Activated CD4-positive, alpha-beta T cell treated with anti-CD3 and anti-CD28 coated beads, Interleukin-2, amount 50 U/mL, for 24 hours (primary cell): ENCODE measurements around the gene XKR8.

ENCODE experiments used
- DNase-seq, 2 donors: peaks; one replicate each; pipeline ENCODE4 v3.0.0-alpha.2; 2020; ENCODE audit warnings: low read depth in 1 of 2, low spot score in 1 of 2

The XKR8 gene, protein sequence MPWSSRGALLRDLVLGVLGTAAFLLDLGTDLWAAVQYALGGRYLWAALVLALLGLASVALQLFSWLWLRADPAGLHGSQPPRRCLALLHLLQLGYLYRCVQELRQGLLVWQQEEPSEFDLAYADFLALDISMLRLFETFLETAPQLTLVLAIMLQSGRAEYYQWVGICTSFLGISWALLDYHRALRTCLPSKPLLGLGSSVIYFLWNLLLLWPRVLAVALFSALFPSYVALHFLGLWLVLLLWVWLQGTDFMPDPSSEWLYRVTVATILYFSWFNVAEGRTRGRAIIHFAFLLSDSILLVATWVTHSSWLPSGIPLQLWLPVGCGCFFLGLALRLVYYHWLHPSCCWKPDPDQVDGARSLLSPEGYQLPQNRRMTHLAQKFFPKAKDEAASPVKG

DNA sequence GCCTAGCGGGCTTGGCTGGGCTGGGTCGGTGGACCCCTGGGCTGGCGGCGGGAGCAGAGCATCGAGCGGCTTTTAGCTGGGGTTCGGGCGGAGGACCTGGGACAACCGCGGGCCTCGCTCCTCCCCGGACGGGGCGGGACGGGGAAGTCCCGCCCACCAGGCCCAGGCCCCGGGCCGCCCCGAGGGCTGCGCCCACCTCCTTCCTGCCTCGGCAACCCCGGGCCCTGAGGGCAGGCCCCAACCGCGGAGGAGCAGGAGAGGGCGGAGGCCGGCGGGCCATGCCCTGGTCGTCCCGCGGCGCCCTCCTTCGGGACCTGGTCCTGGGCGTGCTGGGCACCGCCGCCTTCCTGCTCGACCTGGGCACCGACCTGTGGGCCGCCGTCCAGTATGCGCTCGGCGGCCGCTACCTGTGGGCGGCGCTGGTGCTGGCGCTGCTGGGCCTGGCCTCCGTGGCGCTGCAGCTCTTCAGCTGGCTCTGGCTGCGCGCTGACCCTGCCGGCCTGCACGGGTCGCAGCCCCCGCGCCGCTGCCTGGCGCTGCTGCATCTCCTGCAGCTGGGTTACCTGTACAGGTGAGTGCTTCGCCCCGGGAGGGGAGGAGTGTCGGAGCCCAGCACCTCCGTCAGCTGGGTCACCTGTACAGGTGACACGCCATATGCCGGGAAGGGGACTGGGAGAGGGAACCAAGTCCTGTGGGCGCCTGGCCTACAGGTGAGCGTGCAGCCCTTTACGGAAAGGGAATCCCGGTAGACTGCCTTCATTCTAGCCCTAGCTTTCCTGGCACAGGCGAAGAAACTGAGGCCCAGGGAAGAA, at the start of gene XKR8:
XKR8 (plus strand) TSS at position 182 of the 812 bp plus-strand sequence; CDS start at position 279, 97 bp downstream.
- DNase-seq = peak; percentile 65 to 72

DNA sequence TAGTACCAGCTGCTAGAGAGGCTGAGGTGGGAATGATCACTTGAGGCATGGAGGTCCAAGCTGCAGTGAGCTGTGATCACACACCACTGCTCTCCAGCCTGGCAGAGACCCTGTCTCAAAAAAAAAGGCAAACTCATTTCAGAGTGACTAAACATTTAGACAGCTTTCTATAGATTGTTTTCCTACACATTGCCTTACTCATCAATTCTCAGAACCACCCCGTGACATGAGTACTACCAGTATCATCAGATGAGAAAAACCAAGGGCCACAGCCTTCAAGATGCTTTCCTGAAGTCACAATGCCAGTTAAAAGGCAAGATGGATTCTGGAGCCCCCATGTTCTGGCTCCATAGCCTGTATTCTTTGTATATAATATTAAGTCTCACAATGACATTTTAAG, 47.3 kb upstream of the XKR8 start:
- DNase-seq = peak in 1 of 2 donors; percentile 17

- no peak for DNase-seq
Measured at GRCh38 chr1:27915082-27915575, 44.6 kb upstream of the XKR8 start.

- DNase-seq = no peak
Measured at GRCh38 chr1:27922272-27922671, 37.5 kb upstream of the XKR8 start.

DNA sequence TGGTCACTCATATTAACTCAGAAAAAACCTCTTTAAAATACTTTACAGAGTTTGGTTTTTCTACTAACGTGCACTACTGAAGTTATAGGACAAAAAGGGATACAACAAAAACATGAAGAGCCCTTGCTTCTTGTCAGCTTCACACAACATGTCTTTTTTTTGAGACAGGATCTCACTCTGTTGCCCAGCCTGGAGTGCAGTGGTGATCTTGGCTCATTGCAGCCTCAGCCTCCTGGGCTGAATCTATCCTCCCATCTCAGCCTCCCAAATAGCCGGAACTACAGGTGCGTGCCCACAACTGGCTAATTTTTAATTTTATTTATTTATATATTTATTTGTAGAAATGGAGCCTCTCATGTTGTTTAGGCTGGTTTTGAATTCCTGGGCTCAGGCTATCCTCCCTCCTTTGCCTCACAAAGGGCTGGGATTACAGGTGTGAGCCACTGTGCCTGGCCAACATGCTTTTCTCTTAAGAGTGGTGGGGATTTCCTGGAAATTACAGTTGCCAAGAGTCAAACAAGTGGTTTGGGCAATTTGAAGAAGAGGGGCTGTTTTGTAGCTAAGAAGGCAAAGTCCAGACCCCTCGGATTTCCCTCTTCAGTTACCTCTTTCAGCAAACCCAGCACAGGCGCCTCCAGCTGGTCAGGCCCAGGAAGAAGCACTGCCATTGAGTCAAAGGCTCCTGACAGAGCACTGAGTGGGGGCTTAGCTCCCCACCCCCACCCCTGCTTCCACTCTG, 31.4 kb upstream of the XKR8 start:
- DNase-seq = no peak

- no peak for DNase-seq
Measured at GRCh38 chr1:27931184-27931583, 28.6 kb upstream of the XKR8 start.

GRCh38 chr1:27931759-27932158, 28.0 kb upstream of the XKR8 start:
- DNase-seq = no peak

- DNase-seq = no peak
Measured at GRCh38 chr1:27934818-27935549, 24.8 kb upstream of the XKR8 start, which contains the start of gene SMPDL3B. Gene SMPDL3B, plus strand, starts transcription at chr1:27935000. Its CDS starts 184 bp downstream, at chr1:27935184.

GRCh38 chr1:27935721-27936120, 24.1 kb upstream of the XKR8 start:
- DNase-seq = no peak

- DNase-seq = no peak
Measured at GRCh38 chr1:27936370-27936769, 23.4 kb upstream of the XKR8 start.

GRCh38 chr1:27937524-27937836, 22.3 kb upstream of the XKR8 start:
- DNase-seq = no peak

DNA sequence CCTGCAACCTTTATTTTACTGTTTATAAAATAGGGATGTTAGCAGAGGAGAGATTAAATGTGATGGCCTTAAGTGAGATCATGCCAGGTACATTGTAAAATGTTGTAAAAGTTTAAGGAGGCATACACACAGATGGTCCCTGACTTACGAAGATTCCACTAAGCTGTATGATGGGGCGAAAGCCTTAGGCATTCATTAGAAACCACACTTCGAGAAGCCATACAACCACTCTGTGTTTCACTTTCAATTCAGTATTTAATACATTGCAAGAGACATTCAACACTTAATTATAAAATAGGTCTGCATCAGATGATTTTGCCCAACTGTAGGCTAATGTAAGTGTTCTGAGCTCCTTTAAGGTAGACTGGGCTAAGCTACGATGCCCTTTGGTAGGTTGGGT, 21.3 kb upstream of the XKR8 start:
- DNase-seq = no peak

GRCh38 chr1:27940297-27940696, 19.5 kb upstream of the XKR8 start:
- peak; percentile 25 to 66 for DNase-seq

DNA sequence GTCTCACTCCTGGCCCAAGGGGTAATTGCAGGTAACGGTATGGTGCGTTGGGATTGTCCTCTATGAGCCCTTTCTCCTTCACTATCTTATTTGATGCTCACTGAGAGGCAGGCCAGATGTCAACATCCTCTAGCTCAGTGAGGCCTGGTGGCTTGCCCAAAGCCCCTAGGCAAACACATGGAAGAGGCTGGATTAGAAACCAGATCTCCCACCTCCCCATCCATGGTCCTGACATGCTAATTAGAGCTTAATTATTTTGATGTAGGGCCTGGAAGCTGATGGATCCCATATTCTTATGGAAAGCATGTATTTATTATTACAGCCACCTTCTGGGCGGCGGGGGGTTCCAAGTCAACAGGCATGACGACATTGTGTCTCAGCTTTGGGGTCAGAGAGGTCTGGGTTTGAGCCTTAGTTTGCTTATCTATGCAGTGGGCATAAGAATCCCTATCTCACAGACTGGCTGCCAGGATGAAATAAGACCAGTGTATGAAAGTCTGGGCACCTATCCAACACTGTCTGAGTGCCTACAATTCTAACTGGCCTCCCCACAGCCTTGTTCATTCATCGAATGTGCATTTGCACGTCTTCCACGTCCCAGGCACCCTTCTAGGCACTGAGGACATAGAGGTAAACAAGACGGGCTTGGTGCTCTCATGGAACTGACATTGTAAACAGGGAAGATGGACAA, 18.8 kb upstream of the XKR8 start:
- DNase-seq = no peak

DNA sequence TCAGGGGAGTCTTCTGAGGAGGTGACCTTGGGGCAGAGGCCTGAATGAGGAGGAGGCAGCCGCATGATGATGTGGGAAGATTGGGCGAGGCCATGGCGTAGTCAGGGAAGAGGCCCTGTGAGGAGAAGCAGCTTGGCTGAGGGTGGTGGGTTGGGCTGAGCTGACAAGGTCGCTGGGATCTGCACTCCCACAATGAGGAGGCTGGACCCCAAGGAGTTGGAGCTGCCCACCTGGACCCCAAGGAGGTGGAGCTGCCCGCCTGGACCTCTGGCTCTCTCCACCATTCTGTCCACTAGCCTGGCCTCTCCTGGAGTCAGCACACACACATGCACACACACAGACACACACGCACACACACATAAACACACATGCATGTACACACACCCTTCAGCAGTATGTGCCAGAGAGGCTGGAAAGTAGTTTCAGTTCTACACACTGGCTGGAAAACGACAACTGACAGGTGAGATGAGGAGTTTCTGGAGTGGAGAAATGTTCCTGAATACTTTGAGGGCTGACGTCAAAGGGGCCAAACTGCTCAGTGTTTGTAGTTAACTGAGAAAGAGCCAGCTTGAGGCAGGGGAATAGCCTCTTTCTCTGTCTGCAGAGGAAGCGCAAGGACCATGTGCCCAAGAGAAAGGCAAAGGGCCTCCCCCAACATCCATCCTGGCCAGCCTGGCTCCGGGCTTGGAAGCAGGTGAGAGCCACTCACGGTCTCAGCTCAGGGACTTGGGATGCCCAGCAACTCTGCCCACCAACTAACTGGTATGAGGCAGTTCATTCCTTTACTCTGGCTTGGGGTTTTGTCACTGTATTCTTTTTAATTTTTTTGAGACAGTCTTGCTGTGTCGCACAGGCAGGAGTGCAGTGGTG, 17.9 kb upstream of the XKR8 start:
- DNase-seq = no peak

DNA sequence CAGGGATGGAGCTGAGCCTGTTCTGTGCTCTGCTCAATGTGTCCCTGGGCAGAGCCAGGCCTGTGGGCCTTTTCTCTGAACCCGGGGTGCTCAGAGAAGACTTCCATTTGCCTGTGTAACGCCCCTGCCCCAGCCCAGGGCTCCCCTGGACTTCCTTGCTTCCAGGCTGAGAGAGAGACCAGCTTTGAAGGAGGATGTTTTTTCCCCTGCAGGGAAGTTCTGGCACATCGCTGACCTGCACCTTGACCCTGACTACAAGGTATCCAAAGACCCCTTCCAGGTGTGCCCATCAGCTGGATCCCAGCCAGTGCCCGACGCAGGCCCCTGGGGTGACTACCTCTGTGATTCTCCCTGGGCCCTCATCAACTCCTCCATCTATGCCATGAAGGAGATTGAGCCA, 14.8 kb upstream of the XKR8 start:
- no peak for DNase-seq

DNA sequence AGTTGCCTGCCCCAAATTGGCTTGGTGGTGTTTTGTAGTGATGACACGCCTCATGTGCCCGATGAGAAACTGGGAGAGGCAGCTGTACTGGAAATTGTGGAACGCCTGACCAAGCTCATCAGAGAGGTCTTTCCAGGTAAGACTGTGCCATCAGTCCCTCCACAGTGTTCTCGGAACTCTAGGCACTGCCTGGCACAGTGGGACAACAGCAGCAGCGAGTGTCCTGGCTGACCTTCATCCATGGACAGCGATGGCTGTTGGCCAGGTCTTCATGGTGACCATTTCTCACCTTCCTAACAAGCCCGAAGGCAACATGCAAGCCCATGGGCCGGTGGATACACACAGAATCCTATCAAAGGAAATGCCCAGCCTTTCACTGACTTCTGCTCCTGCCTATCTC, 10.7 kb upstream of the XKR8 start:
- DNase-seq = no peak

DNA sequence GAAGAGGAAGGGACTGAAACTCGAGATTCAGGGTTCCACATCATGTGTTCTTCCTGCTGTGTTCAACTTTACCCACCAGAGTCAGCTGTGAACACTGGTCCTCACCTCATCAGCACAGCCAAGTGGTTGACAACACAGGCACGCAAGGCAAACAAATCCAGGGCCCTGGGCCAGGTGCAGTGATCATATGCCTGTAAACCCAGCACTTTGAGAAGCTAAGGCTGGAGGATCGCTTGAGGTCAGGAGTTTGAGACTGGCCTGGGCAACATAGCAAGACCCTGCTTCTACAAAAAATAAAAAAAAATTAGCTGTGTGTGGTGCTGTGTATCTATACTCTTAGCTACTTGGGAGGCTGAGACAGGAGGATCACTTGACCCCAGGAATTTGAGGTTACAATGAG, 8.4 kb upstream of the XKR8 start:
- no peak for DNase-seq

GRCh38 chr1:27952147-27952546, 7.6 kb upstream of the XKR8 start:
- DNase-seq = no peak
